BE2C (cell line): Measurements from ENCODE around the gene C1QL2. TPM values are rescaled to one million over a fixed set of nuclear protein-coding genes. Genes with fewer than 3 reads are reported as not detected.

Experiments
- DNase-seq: peaks from one replicate; pipeline ENCODE4 v3.0.0-alpha.2; 2020
- H3K27me3 ChIP-seq: fragments of 250-450 bp; sonication (Bioruptor Pico); 2 replicates; pipeline ENCODE4 v1.5.1; 2020; ENCODE audit warnings: mild to moderate bottlenecking
- H3K36me3 ChIP-seq: fragments of 250-450 bp; sonication (Bioruptor Pico); 2 replicates; pipeline ENCODE4 v1.5.1; 2020; ENCODE audit warnings: mild to moderate bottlenecking
- H3K4me1 ChIP-seq: fragments of 250-450 bp; sonication (Bioruptor Pico); 2 replicates; pipeline ENCODE4 v1.5.1; 2020
- H3K4me3 ChIP-seq: 2 replicates; pipeline ENCODE4 v1.5.1; 2011; ENCODE audit warnings: low read depth, low read length
- H3K9me3 ChIP-seq: fragments of 250-450 bp; sonication (Bioruptor Pico); 2 replicates; pipeline ENCODE4 v1.5.1; 2020
- polyA plus RNA-seq: library from polyadenylated mRNA; unstranded; fragments of >200 nt; gene quantifications from one replicate; pipeline ENCODE4 v1.2.1, GENCODE V29; 2012; ENCODE audit warnings: low read depth, missing spikeins; ENCODE audit not compliant: insufficient read length, insufficient read depth
- TF ChIP-seq, protein P1 (sequence below): IDR thresholded peaks from 2 replicates; pipeline ENCODE4 v1.5.1; 2012; ENCODE audit warnings: mild to moderate bottlenecking, low read depth, low read length

Gene C1QL2
- polyA plus RNA-seq, result not detected

DNA sequence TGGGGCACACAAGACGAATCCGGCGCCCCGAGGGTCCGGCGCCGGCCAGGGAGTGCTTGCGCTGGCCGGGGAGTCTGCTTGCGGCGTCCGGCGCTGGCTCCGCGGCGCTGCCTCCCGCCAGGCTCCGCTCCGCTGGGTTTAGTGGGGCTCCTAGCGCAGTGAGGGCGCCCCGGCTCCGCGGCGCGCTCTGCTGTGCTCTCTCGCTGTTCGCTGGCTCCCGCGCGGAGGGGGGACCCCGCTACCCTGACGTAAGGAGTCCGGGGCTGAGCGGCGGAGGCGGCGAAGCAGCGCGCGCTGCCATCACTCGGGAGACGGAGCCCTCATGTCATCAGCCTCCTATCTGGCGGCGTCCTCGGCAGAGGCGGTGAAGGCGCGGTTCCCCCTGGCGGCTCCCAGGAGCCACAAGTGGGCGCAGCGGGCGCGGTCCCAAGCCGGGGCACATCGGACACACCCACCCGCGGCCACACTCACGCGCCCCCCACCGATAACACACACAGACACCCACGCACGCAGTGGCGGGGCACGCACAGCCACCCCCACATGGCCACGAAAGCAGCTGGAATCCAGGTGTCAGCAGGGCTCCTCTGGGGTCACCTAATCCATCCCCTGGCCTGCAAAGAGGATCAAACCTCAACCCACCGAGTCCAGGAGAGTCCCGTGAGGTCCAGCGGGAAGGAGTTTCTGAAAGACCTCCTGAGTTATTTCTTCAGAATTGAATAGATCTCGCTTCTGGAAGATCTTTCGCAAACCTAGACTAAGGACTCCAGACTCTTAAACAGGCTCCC, at the start of gene C1QL2:
TSS of gene C1QL2 (minus strand) at position 189 of the 785 bp plus-strand sequence. CDS start 482 bp downstream, outside the sequence.
- Histone ChIP-seq H3K27me3 (peaks cover 33% of the 10 kb centered on the region), H3K4me1 (no peaks in the 10 kb centered on the region)

DNA sequence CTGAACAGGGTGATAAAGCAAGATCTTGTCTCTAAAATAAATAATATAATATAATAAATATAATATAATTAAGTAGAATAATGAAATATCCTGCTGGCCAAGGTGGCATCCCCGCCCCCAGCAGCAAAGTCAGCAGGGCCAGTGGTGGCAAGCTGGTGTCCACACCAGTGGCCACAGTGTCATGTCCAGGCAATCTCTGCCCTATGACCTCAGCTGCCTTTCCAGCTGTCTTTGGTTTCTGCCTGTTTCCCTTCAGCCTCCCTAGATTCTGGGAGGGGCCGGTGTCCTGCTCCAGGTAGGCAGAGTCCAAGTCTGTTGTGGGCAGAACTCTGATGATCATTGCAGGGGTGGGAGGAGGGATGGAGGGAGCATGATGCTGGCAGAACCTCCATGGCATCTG, 48.9 kb upstream of the C1QL2 start:
- TF ChIP-seq, protein P1, sequence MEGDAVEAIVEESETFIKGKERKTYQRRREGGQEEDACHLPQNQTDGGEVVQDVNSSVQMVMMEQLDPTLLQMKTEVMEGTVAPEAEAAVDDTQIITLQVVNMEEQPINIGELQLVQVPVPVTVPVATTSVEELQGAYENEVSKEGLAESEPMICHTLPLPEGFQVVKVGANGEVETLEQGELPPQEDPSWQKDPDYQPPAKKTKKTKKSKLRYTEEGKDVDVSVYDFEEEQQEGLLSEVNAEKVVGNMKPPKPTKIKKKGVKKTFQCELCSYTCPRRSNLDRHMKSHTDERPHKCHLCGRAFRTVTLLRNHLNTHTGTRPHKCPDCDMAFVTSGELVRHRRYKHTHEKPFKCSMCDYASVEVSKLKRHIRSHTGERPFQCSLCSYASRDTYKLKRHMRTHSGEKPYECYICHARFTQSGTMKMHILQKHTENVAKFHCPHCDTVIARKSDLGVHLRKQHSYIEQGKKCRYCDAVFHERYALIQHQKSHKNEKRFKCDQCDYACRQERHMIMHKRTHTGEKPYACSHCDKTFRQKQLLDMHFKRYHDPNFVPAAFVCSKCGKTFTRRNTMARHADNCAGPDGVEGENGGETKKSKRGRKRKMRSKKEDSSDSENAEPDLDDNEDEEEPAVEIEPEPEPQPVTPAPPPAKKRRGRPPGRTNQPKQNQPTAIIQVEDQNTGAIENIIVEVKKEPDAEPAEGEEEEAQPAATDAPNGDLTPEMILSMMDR, result no peak
- Histone ChIP-seq H3K36me3 (no peaks in the 10 kb centered on the region), H3K9me3 (no peaks in the 10 kb centered on the region), H3K4me3 (no peak overlapping the region), H3K4me1 (no peaks in the 10 kb centered on the region), H3K27me3 (no peaks in the 10 kb centered on the region)
- DNase-seq, result no peak

More for the DNA sequence above, at the start of gene C1QL2:
- H3K4me3 ChIP-seq, result no peak within 1 kb of the TSS
- DNase-seq, result no peak
- H3K36me3 ChIP-seq, result no peaks in the 10 kb centered on the region
- TF ChIP-seq, protein P1, result no peak
- H3K9me3 ChIP-seq, result no peaks in the 10 kb centered on the region

DNA sequence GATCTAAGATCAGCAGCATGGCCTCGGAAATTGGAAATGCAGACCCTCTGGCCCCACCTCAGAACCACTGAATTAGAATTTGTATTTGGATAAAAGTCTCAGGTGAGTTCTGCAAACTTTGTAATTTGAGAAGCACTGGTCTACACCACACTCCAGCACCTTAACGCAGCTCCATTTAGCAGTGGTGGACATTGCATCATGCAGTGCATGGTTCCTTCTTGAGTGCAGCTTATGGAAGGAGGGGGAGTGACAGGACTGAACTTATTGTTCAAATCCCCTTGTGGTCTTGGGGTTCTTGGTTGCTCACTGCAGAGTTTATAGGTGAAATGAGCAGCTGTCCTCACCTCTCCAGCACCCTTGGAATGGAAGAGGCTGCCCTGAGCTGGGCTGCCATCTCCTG, 47.6 kb upstream of the C1QL2 start:
- TF ChIP-seq, protein P1, result no peak
- H3K9me3 ChIP-seq, result no peaks in the 10 kb centered on the region
- DNase-seq, result no peak
- no peaks in the 10 kb centered on the region for H3K27me3 ChIP-seq
- no peaks in the 10 kb centered on the region for H3K4me1 ChIP-seq
- H3K4me3 ChIP-seq, result no peak overlapping the region
- H3K36me3 ChIP-seq, result no peaks in the 10 kb centered on the region

DNA sequence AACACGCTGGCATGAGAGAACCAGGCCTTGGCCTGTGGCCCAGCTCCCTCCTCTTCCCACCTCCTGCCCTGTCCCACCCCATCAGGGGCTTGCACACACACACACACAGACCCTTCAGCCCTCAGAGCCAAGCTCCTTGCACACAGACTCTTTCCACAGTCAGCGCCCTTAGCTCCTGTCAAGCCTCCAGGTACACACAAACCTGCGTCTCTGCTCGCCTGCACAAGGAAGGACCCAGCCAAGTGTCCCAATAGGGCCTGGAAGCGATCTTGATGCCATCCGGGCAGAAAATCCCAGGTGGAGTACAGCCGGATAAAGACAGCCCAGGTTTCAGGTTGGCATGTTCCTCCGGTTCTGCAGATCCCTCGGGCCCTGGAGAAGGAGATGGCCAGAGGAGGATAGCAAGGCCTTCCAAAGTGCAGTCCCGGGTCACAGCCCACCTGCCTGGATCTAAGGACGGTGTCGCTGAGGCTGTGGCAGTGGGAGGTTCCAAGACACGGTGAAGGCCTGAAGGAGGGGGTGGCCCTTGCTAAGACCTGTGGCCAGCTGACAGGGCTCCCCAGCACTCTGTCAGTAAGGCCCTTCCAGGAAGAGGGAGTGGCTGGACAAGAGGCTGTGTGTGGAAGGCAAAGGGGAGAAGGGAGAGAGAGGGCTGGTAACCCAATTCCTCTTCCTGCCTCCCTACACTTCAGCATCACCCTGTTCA, 46.6 kb upstream of the C1QL2 start:
- TF ChIP-seq, protein P1, result no peak
- H3K27me3 ChIP-seq, result no peaks in the 10 kb centered on the region
- DNase-seq, result no peak

GRCh38 chr2:119204525-119204924, 46.0 kb upstream of the C1QL2 start:
- no peak for DNase-seq
- Histone ChIP-seq H3K4me3 (no peak overlapping the region), H3K9me3 (no peaks in the 10 kb centered on the region), H3K36me3 (no peaks in the 10 kb centered on the region), H3K27me3 (no peaks in the 10 kb centered on the region), H3K4me1 (no peaks in the 10 kb centered on the region)
- TF ChIP-seq, protein P1, result no peak

More for the DNA sequence above, 46.6 kb upstream of the C1QL2 start:
- H3K36me3 ChIP-seq, result no peaks in the 10 kb centered on the region
- no peaks in the 10 kb centered on the region for H3K9me3 ChIP-seq
- no peaks in the 10 kb centered on the region for H3K4me1 ChIP-seq
- H3K4me3 ChIP-seq, result no peak overlapping the region
